ENCODE data around the gene SULT1C4. TPM values are rescaled to one million over a fixed set of nuclear protein-coding genes. Genes with fewer than 3 reads are reported as not detected.

Gene SULT1C4
- total RNA-seq, 1 experiment from 2014 or later: not detected

- intact Hi-C loops (cut with micrococcal nuclease; ENCODE audit: unreplicated experiment) (no loop called here), in situ Hi-C loops (cut with HindIII; ENCODE audit: low pct_unique_long_range_greater_than_20kb, low sequenced_read_pairs) (no loop called here)
- Histone ChIP-seq H3K9me3 (ENCODE audit: control insufficient read depth, insufficient read depth, low read depth, low read length) (no peaks in the 10 kb centered on the region), H3K4me1 (ENCODE audit: control insufficient read depth, insufficient read depth, low read length) (no peaks in the 10 kb centered on the region), H3K27ac (ENCODE audit: low read length) (no peak overlapping the region), H3K27me3 (ENCODE audit: control insufficient read depth, insufficient read depth, low read length) (no peaks in the 10 kb centered on the region), H3K4me3 (ENCODE audit: low read depth in 2 of 2, low read length in 2 of 2) (no peak overlapping the region), H3K36me3 (ENCODE audit: control insufficient read depth, insufficient read depth, low read length) (no peaks in the 10 kb centered on the region)
- TF ChIP-seq SIN3A (IDR thresholded peaks at IDR 0.05; ENCODE audit: borderline replicate concordance, insufficient read depth, low read depth, low read length): no peak
- no peak for TF ChIP-seq POLR2AphosphoS5 (IDR thresholded peaks at IDR 0.05; ENCODE audit: low read depth, low read length)
- TF ChIP-seq TCF7L2 (IDR thresholded peaks at IDR 0.05; ENCODE audit: low read depth, low read length): no peak
- CTCF ChIA-PET: no interaction called here
- DNase-seq (ENCODE audit: low read depth, low spot score) (no peak), ATAC-seq (no peak)
- POLR2A ChIA-PET: no interaction called here
- no TSS peak for BruUV-seq (replicated peaks)
These were observed 980 bp upstream of the SULT1C4 start for GRCh38 chr2:108376774-108377173.

- CTCF ChIA-PET: no interaction called here
- no peaks in the 10 kb centered on the region for H3K27me3 ChIP-seq (ENCODE audit: control insufficient read depth, insufficient read depth, low read length)
- intact Hi-C loops (cut with micrococcal nuclease; ENCODE audit: unreplicated experiment) (no loop called here), in situ Hi-C loops (cut with HindIII; ENCODE audit: low pct_unique_long_range_greater_than_20kb, low sequenced_read_pairs) (no loop called here)
- H3K9me3 ChIP-seq (ENCODE audit: control insufficient read depth, insufficient read depth, low read depth, low read length): no peaks in the 10 kb centered on the region
- H3K4me1 ChIP-seq (ENCODE audit: control insufficient read depth, insufficient read depth, low read length): no peaks in the 10 kb centered on the region
- no peak for ATAC-seq
- H3K27ac ChIP-seq (ENCODE audit: low read length): no peak overlapping the region
- H3K36me3 ChIP-seq (ENCODE audit: control insufficient read depth, insufficient read depth, low read length): no peaks in the 10 kb centered on the region
- no peak overlapping the region for H3K4me3 ChIP-seq (ENCODE audit: low read depth in 2 of 2, low read length in 2 of 2)
- DNase-seq (ENCODE audit: low read depth, low spot score): no peak
- BruUV-seq (replicated peaks): no TSS peak
- TF ChIP-seq REST (IDR thresholded peaks at IDR 0.05; ENCODE audit: insufficient read depth in 1 of 2, low read depth in 2 of 2, low read length in 1 of 2) (no peak), SIN3A (IDR thresholded peaks at IDR 0.05; ENCODE audit: borderline replicate concordance, insufficient read depth, low read depth, low read length) (no peak), TCF7L2 (IDR thresholded peaks at IDR 0.05; ENCODE audit: low read depth, low read length) (no peak), POLR2AphosphoS5 (IDR thresholded peaks at IDR 0.05; ENCODE audit: low read depth, low read length) (no peak), CTCF (IDR thresholded peaks at IDR 0.05) (no peak)
- POLR2A ChIA-PET: no interaction called here
These were observed 353 bp upstream of the SULT1C4 start for GRCh38 chr2:108377401-108377800.

- in situ Hi-C loops (cut with HindIII; ENCODE audit: low pct_unique_long_range_greater_than_20kb, low sequenced_read_pairs): no loop called here
- CTCF ChIA-PET: no interaction called here
- intact Hi-C loops (cut with micrococcal nuclease; ENCODE audit: unreplicated experiment): no loop called here
- Histone ChIP-seq H3K9me3 (ENCODE audit: control insufficient read depth, insufficient read depth, low read depth, low read length) (no peaks in the 10 kb centered on the region), H3K27ac (ENCODE audit: low read length) (no peak overlapping the region), H3K4me1 (ENCODE audit: control insufficient read depth, insufficient read depth, low read length) (no peaks in the 10 kb centered on the region), H3K4me3 (ENCODE audit: low read depth in 2 of 2, low read length in 2 of 2) (no peak overlapping the region), H3K36me3 (ENCODE audit: control insufficient read depth, insufficient read depth, low read length) (no peaks in the 10 kb centered on the region), H3K27me3 (ENCODE audit: control insufficient read depth, insufficient read depth, low read length) (no peaks in the 10 kb centered on the region)
- ATAC-seq (no peak), DNase-seq (ENCODE audit: low read depth, low spot score) (no peak)
- TF ChIP-seq SIN3A (IDR thresholded peaks at IDR 0.05; ENCODE audit: borderline replicate concordance, insufficient read depth, low read depth, low read length): no peak
- no peak for TF ChIP-seq TCF7L2 (IDR thresholded peaks at IDR 0.05; ENCODE audit: low read depth, low read length)
- no peak for TF ChIP-seq POLR2AphosphoS5 (IDR thresholded peaks at IDR 0.05; ENCODE audit: low read depth, low read length)
- no peak for TF ChIP-seq REST (IDR thresholded peaks at IDR 0.05; ENCODE audit: insufficient read depth in 1 of 2, low read depth in 2 of 2, low read length in 1 of 2)
- no peak for TF ChIP-seq CTCF (IDR thresholded peaks at IDR 0.05)
- POLR2A ChIA-PET: interaction anchor here (0.7 kb wide), 1 partner anchor 9 kb away, joined by 5 read pairs; no protein-coding TSS in a partner anchor
- BruUV-seq (replicated peaks): no TSS peak
These were observed 1.1 kb downstream of the SULT1C4 start for GRCh38 chr2:108378851-108379250.

Data from Panc1 (cell line).